GM10266 (cell line): ENCODE measurements around the gene RIC1.
A peak's percentile ranks its signal among the peaks of the same experiment; 100 is the strongest.
"Not testable (repeated sequence)": the region's sequence is repeated elsewhere in the genome, so short reads cannot be mapped to it uniquely, and the experiment has no call there.

Source experiments
- DNase-seq: peaks from one replicate; pipeline ENCODE4 v3.0.0; 2012; ENCODE audit errors: extremely low spot score
- TF ChIP-seq, protein P1 (sequence below): IDR thresholded peaks from 2 replicates; pipeline ENCODE4 v1.5.1; 2012; ENCODE audit warnings: mild to moderate bottlenecking, low read depth; ENCODE audit not compliant: control insufficient read depth, insufficient read depth; ENCODE audit errors: missing control alignments

Gene RIC1

DNA sequence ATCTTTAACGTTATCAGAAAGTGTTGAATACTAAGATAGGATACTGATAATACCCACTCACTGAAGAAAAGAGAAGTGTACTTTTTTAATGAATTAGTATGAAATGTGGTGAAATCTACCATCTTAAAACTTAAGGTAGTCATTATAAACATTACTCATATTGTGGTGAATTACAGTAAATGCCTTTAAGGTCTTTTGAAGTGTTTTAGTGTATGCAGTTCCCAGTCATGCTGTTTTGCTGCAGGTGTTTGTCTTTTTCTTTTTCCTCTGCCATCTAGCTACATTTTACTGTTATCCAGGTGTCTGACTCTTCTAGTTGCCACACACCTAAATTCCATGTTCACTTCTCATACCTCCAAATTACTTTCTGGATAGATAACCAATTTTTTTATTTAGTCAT lies 131.4 kb downstream of the RIC1 start:
- no peak for DNase-seq
- TF ChIP-seq, protein P1, sequence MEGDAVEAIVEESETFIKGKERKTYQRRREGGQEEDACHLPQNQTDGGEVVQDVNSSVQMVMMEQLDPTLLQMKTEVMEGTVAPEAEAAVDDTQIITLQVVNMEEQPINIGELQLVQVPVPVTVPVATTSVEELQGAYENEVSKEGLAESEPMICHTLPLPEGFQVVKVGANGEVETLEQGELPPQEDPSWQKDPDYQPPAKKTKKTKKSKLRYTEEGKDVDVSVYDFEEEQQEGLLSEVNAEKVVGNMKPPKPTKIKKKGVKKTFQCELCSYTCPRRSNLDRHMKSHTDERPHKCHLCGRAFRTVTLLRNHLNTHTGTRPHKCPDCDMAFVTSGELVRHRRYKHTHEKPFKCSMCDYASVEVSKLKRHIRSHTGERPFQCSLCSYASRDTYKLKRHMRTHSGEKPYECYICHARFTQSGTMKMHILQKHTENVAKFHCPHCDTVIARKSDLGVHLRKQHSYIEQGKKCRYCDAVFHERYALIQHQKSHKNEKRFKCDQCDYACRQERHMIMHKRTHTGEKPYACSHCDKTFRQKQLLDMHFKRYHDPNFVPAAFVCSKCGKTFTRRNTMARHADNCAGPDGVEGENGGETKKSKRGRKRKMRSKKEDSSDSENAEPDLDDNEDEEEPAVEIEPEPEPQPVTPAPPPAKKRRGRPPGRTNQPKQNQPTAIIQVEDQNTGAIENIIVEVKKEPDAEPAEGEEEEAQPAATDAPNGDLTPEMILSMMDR = no peak

GRCh38 chr9:5762421-5762820 lies 133.5 kb downstream of the RIC1 start:
- no peak for DNase-seq
- TF ChIP-seq, protein P1 = no peak

GRCh38 chr9:5764130-5764868 lies 135.4 kb downstream of the RIC1 start:
- TF ChIP-seq, protein P1 = no peak
- peak; percentile 52 for DNase-seq

GRCh38 chr9:5767968-5768932 lies 139.3 kb downstream of the RIC1 start:
- DNase-seq = peak; percentile 14
- TF ChIP-seq, protein P1 = no peak

GRCh38 chr9:5773324-5773999 lies 144.6 kb downstream of the RIC1 start:
- DNase-seq = no peak

DNA sequence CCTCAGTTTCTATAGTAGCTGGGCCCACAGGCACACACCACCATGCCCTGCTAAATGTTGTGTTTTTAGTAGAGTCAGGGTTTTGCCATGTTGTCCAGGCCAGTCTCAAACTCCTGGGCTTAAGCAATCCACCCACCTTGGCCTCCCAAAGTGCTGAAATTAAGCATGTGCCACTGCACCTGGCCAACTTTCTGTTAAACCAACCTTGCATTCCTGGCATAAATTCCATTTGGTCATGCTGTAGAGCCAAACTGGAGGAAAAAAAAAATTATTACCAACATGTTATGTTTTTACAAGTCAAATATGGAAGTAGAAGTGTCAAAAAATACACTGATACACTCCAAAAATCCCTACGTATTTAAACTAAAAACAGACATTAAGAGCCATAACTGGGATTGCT lies 149.9 kb downstream of the RIC1 start:
- no peak for DNase-seq
- TF ChIP-seq, protein P1 = no peak

More at GRCh38 chr9:5773324-5773999, 144.6 kb downstream of the RIC1 start:
- TF ChIP-seq, protein P1 = no peak

- not testable (repeated sequence) for DNase-seq
Measured at GRCh38 chr9:5779705-5780218, 150.9 kb downstream of the RIC1 start.

DNA sequence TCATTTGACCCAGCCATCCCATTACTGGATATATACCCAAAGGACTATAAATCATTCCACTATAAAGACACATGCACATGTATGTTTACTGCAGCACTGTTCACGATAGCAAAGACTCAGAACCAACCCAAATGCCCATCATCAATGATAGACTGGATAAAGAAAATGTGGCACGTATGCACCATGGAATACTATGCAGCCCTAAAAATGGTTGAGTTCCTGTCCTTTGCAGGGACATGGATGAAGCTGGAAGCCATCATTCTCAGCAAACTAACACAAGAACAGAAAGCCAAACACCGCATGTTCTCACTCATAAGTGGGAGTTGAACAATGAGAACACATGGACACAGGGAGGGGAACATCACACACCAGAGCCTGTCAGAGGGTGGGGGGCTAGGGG lies 154.5 kb downstream of the RIC1 start:
- not testable (repeated sequence) for DNase-seq
